Transverse colon (tissue), 3 donors: ENCODE measurements around the gene TWSG1.

Source experiments
- EP300 ChIP-seq: sonication (generic); formaldehyde crosslinking; IDR thresholded peaks from one replicate; pipeline ENCODE4 v1.6.1; 2017; ENCODE audit warnings: antibody characterized with exemption, low read depth
- TF ChIP-seq, protein P1 (sequence below), 5 experiments: fragments of 200-600 bp in 3 of 5; fragments of 450-650 bp in 2 of 5; sonication (generic) in 3 of 5; IDR thresholded peaks; 1 replicate in 2 of 5; 2 replicates in 3 of 5; pipeline ENCODE4 v1.5.1; 2016 to 2017; ENCODE audit warnings: antibody characterized with exemption in 5 of 5, inconsistent platforms in 3 of 5, mild to moderate bottlenecking in 2 of 5, moderate library complexity in 1 of 5

GRCh38 chr18:9380621-9381395 is 46.2 kb downstream of the TWSG1 start:
- TF ChIP-seq, protein P1, sequence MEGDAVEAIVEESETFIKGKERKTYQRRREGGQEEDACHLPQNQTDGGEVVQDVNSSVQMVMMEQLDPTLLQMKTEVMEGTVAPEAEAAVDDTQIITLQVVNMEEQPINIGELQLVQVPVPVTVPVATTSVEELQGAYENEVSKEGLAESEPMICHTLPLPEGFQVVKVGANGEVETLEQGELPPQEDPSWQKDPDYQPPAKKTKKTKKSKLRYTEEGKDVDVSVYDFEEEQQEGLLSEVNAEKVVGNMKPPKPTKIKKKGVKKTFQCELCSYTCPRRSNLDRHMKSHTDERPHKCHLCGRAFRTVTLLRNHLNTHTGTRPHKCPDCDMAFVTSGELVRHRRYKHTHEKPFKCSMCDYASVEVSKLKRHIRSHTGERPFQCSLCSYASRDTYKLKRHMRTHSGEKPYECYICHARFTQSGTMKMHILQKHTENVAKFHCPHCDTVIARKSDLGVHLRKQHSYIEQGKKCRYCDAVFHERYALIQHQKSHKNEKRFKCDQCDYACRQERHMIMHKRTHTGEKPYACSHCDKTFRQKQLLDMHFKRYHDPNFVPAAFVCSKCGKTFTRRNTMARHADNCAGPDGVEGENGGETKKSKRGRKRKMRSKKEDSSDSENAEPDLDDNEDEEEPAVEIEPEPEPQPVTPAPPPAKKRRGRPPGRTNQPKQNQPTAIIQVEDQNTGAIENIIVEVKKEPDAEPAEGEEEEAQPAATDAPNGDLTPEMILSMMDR (IDR thresholded peaks at IDR 0.05): no peak
- TF ChIP-seq EP300: no peak
